CD1c-positive myeloid dendritic cell (primary cell): Measurements from ENCODE around the gene RGS2.
A peak's percentile ranks its signal among the peaks of the same experiment; 100 is the strongest.

ENCODE experiments used
- DNase-seq: peaks from one replicate; pipeline ENCODE4 v3.0.0-alpha.2; 2016; ENCODE audit errors: extremely low spot score

The RGS2 gene

DNA sequence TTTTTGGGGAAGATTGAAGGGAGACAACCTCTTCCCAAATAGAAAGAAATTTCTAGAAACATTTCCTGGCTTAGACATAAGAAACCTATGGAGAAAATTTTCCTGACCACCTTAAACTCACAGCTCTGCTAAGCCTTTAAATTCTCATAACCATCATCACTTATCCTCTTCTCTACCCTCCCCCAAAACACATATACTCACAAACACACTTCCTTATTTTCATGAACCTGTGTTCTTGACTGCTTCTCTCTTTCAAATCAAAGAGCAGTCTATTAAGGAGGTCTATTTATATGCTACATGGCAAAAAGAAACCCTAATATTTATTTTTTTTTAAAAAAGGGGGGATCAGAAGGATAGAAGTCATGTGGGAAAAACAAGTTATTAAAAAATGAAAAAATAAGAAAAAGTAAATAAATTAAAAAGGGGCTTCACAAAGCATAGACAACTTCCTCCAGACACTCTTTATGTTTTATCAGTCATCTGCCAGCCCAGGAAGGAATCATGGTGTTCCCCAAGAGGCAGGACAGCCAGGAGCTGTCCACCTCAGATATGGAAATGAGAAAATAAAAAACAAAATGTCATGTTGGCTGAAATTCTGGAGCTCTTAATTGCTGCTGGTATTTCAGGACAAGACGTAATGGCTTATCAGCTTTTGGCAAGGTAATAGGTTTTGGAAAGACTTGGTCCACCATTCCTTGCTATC is 12.8 kb upstream of the RGS2 start:
- DNase-seq, result no peak

- no peak for DNase-seq
Observed at GRCh38 chr1:192797143-192797542, 11.7 kb upstream of the RGS2 start.

GRCh38 chr1:192797891-192798290 is 10.9 kb upstream of the RGS2 start:
- peak; percentile 43 for DNase-seq

DNA sequence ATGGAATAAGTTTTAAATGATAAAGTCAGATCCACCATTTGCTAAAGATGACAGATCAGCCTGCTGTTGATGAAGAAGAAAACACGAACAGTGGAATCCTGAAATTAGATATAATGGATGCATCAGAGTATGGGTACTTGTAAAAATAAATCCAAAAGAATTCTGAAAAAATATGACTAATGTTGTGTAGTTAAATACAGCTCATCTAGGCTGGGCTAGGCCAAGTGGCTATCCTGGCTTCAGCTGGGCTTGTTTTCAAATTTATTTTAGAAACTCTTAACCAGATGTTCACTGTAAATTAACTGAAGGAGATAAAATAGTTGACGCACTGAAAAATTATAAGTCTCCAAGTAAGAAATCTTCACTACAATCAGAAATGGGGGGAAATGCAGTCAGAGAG is 7.4 kb upstream of the RGS2 start:
- no peak for DNase-seq

DNA sequence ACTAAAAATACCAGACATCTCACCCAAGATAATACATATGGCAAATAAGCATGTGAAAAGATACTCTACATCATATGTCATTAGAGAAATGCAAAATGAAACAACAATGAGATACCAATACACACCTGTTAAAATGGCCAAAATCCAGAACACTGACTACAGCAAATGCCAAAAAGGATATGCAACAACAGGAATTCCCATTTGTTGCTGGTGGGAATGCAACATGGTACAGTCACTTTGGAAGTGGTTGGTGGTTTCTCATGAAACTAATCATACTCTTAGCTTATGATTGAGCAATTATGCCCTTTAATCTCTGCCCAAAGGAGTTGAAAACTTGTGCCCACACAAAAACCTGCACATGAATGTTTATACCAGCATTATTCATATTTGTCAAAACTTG is 6.4 kb upstream of the RGS2 start:
- no peak for DNase-seq

- DNase-seq, result no peak
Observed at GRCh38 chr1:192803501-192803900, 5.3 kb upstream of the RGS2 start.

DNA sequence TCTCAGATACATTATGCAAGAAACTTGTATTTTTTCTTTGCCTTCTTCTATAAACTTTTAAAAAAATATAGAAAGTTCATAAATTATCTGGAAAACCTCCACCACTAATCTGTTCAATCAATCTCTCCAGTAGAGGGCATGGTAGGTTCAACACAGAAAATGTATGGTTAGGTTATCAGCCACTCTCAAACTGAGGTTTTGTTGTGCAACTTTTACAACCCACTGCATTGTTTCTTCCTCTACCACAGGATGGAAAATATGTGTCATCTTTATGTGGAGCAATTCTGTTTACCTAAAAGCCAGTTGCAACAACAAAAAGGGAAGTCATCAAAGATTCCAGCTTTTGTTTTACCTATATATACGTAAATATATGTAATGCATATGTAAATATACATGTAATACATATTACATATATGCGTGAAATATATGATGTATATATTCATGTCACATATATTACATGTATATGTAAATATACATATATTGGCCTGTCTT is 3.0 kb upstream of the RGS2 start:
- peak; percentile 97 for DNase-seq

GRCh38 chr1:192807211-192808162 is 1.4 kb upstream of the RGS2 start:
- DNase-seq, result peak; percentile 65

DNA sequence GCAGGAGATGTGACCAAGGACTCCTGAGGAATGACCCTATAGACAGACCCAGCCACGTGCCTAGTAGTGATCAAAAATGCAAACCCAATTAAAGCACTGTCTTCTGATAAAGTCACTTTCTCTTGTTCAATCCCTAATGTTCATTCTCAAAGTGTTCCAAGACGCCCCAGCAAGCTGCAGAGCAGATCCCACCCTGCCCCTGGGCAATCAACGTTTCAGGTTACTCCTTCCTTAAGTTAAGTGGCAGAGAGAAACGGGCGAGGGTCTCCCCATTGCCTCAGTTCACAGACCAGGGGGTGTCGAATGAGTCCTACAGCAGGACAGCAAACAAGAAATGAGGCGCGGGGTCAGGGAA is 699 bp upstream of the RGS2 start:
- no peak for DNase-seq

GRCh38 chr1:192809307-192810252 is 741 bp downstream of the RGS2 start:
- peak; percentile 71 for DNase-seq

- peak; percentile 84 for DNase-seq
Observed at GRCh38 chr1:192810253-192810880, 1.5 kb downstream of the RGS2 start.

DNA sequence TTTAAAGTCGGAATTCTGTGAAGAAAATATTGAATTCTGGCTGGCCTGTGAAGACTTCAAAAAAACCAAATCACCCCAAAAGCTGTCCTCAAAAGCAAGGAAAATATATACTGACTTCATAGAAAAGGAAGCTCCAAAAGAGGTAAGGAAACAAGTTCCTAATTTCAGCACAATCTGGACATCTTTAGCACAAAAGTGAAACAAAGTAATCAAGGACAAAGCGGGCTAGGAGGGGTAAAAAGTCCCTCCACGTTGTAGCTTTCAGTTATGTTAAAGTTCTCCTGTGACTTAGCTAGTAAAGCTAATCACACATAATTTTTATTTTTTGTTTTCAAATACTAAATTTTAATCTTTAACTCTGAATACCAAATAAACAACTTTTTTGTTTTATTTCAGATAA is 2.2 kb downstream of the RGS2 start:
- DNase-seq, result peak; percentile 27

- DNase-seq, result no peak
Observed at GRCh38 chr1:192811594-192812239, 2.9 kb downstream of the RGS2 start.

GRCh38 chr1:192812420-192813209 is 3.8 kb downstream of the RGS2 start:
- no peak for DNase-seq

DNA sequence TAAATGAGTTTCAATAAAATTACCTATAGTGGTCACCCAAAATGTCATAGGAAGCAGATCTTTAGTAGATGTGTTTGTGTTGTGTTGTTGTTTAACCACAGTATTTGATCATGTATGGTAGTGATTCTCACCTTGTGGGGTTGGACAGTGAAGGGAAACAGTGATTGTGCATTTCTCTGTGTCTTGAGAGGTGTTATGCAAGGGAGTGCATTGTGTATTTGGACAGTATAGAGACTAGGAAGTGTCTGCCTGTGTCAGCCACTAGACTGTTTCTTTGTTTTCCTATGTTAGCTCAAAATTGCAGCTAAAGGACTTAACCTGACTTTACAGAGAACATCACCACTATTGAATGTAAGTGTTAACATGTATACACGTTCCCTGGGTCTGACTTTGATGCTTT is 6.0 kb downstream of the RGS2 start:
- DNase-seq, result no peak

GRCh38 chr1:192817246-192817645 is 8.4 kb downstream of the RGS2 start:
- DNase-seq, result peak; percentile 53

GRCh38 chr1:192821296-192821695 is 12.5 kb downstream of the RGS2 start:
- DNase-seq, result no peak

DNA sequence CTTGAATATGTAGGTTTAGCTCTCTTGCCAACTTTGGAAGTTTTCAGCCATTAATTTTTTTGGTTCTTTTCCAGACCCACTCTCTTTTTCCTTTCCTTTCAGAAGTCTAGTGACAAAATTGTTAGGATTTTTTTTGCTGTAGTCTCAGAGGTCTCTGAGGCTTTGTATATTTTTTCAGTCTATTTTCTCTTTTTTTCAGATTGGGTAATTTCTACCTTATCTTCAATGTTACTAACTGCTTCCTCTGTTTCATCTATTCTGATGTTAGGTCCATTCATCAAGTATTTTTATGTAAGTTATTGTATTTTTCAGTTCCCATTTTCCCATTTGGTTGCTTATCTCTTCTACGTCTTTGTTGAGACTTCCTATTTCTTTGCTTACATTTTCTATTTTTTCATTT is 15.7 kb downstream of the RGS2 start:
- no peak for DNase-seq

- no peak for DNase-seq
Observed at GRCh38 chr1:192826791-192827546, 18.1 kb downstream of the RGS2 start.
